Activated CD8-positive, alpha-beta memory T cell treated with anti-CD3 and anti-CD28 coated beads, Interleukin-2, amount 50 U/mL, for 1 hour (primary cell): Measurements from ENCODE around the gene EDN3.

Source experiments
- DNase-seq: peaks from one replicate; pipeline ENCODE4 v3.0.0-alpha.2; 2020; ENCODE audit errors: extremely low read depth

Gene EDN3

GRCh38 chr20:59363101-59363500 lies 62.7 kb downstream of the EDN3 start:
- DNase-seq, result no peak

GRCh38 chr20:59364611-59365010 lies 64.2 kb downstream of the EDN3 start:
- DNase-seq, result no peak

- DNase-seq, result no peak
These were observed 65.3 kb downstream of the EDN3 start for GRCh38 chr20:59365611-59366285.

GRCh38 chr20:59371431-59371830 lies 71.0 kb downstream of the EDN3 start:
- DNase-seq, result no peak

GRCh38 chr20:59374261-59374660 lies 73.8 kb downstream of the EDN3 start:
- DNase-seq, result no peak

GRCh38 chr20:59375541-59375940 lies 75.1 kb downstream of the EDN3 start:
- no peak for DNase-seq
